ENCODE measurements around the gene GCN1.

Gene GCN1

GRCh38 chr12:120116441-120116791, 78.1 kb downstream of the GCN1 start, which contains the start of gene RAB35:
Gene RAB35, minus strand, starts transcription at chr12:120116753. Its CDS starts 103 bp downstream, at chr12:120116650.
- DNase-seq = no peak

- DNase-seq = no peak
These were observed 78.6 kb downstream of the GCN1 start for GRCh38 chr12:120115692-120116440.

- DNase-seq = no peak
These were observed 79.4 kb downstream of the GCN1 start for GRCh38 chr12:120115066-120115465.

GRCh38 chr12:120110550-120111501, 83.7 kb downstream of the GCN1 start:
- no peak for DNase-seq

GRCh38 chr12:120109570-120110267, 84.8 kb downstream of the GCN1 start:
- no peak for DNase-seq

GRCh38 chr12:120106151-120106550, 88.4 kb downstream of the GCN1 start:
- DNase-seq = no peak

GRCh38 chr12:120103371-120103770, 91.1 kb downstream of the GCN1 start:
- DNase-seq = no peak

- DNase-seq = no peak
These were observed 91.5 kb downstream of the GCN1 start for GRCh38 chr12:120103044-120103338.

GRCh38 chr12:120102189-120103043, 92.1 kb downstream of the GCN1 start:
- DNase-seq = no peak

- no peak for DNase-seq
These were observed 92.9 kb downstream of the GCN1 start for GRCh38 chr12:120101617-120102016.

- DNase-seq = no peak
These were observed 93.3 kb downstream of the GCN1 start for GRCh38 chr12:120101182-120101581.

GRCh38 chr12:120100630-120101029, 93.9 kb downstream of the GCN1 start:
- DNase-seq = no peak

GRCh38 chr12:120099738-120100137, 94.8 kb downstream of the GCN1 start:
- no peak for DNase-seq

- DNase-seq = no peak
These were observed 95.6 kb downstream of the GCN1 start for GRCh38 chr12:120098756-120099470.

- no peak for DNase-seq
These were observed 97.8 kb downstream of the GCN1 start for GRCh38 chr12:120096671-120097202.

- DNase-seq = no peak
These were observed 98.8 kb downstream of the GCN1 start for GRCh38 chr12:120095736-120096135.

GRCh38 chr12:120095331-120095730, 99.2 kb downstream of the GCN1 start:
- no peak for DNase-seq

- no peak for DNase-seq
These were observed 100.0 kb downstream of the GCN1 start for GRCh38 chr12:120094485-120094884.

- DNase-seq = peak; percentile 67
These were observed 100.7 kb downstream of the GCN1 start for GRCh38 chr12:120093592-120094355.

GRCh38 chr12:120093336-120093591, 101.3 kb downstream of the GCN1 start:
- no peak for DNase-seq

All from NCI-H2107 (cell line).